Hepatocyte (in vitro differentiated cells): Measurements from ENCODE around the gene CKS2.

Source experiments
- EZH2 ChIP-seq: fragments of 200-600 bp; sonication (generic); IDR thresholded peaks from 2 replicates; pipeline ENCODE4 v1.6.1; 2016; ENCODE audit warnings: antibody characterized with exemption, mild to moderate bottlenecking, borderline replicate concordance
- EZH2phosphoT487 ChIP-seq: fragments of 200-600 bp; sonication (generic); IDR thresholded peaks from one replicate; pipeline ENCODE4 v1.6.1; 2018; ENCODE audit warnings: antibody characterized with exemption, mild to moderate bottlenecking, low read depth, moderate library complexity; ENCODE audit not compliant: unreplicated experiment, severe bottlenecking
- TF ChIP-seq, protein P1 (sequence below): fragments of 200-600 bp; sonication (generic); IDR thresholded peaks from 2 replicates; pipeline ENCODE4 v1.5.1; 2016; ENCODE audit warnings: antibody characterized with exemption, mild to moderate bottlenecking; ENCODE audit not compliant: poor library complexity

DNA sequence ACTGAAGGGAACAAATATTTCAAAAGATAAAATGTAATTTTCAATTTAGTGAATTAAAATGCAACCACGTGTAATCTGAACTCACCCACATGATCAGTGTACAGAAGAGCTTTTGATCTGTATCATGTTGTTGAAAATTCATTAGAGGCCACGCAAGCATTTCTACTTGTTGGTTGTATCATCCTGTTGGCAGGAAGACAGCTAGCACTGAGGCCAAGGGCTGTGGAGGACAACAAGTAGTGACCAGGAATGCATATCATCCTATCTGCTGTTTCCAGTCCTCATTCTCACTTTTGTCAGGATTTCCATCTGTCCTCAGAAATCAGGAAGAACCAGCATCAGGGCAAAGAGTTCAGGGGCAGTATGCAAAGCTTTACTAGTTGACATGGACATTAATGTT lies 29.9 kb upstream of the CKS2 start:
- TF ChIP-seq, protein P1, sequence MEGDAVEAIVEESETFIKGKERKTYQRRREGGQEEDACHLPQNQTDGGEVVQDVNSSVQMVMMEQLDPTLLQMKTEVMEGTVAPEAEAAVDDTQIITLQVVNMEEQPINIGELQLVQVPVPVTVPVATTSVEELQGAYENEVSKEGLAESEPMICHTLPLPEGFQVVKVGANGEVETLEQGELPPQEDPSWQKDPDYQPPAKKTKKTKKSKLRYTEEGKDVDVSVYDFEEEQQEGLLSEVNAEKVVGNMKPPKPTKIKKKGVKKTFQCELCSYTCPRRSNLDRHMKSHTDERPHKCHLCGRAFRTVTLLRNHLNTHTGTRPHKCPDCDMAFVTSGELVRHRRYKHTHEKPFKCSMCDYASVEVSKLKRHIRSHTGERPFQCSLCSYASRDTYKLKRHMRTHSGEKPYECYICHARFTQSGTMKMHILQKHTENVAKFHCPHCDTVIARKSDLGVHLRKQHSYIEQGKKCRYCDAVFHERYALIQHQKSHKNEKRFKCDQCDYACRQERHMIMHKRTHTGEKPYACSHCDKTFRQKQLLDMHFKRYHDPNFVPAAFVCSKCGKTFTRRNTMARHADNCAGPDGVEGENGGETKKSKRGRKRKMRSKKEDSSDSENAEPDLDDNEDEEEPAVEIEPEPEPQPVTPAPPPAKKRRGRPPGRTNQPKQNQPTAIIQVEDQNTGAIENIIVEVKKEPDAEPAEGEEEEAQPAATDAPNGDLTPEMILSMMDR: no peak
- no peak for TF ChIP-seq EZH2
- TF ChIP-seq EZH2phosphoT487: no peak
